CD4-positive, alpha-beta T cell treated with Interferon alpha-2 for 1 hour (primary cell): ENCODE results near the gene PFKP.

Experiments used
- DNase-seq, 2 donors: peaks; one replicate each; pipeline ENCODE4 v3.0.0-alpha.2; 2020 to 2022

The PFKP gene

GRCh38 chr10:3117486-3117885 lies 50.1 kb downstream of the PFKP start:
- DNase-seq: no peak

- no peak for DNase-seq
These were observed 51.3 kb downstream of the PFKP start for GRCh38 chr10:3118641-3119091.

GRCh38 chr10:3119796-3120459 lies 52.6 kb downstream of the PFKP start:
- DNase-seq: no peak

- no peak for DNase-seq
These were observed 54.7 kb downstream of the PFKP start for GRCh38 chr10:3122034-3122433.

GRCh38 chr10:3122486-3123205 lies 55.3 kb downstream of the PFKP start:
- no peak for DNase-seq

- DNase-seq: no peak
These were observed 56.4 kb downstream of the PFKP start for GRCh38 chr10:3123571-3124411.

GRCh38 chr10:3124412-3125175 lies 57.2 kb downstream of the PFKP start:
- no peak for DNase-seq

GRCh38 chr10:3125527-3126170 lies 58.3 kb downstream of the PFKP start:
- DNase-seq: no peak

- no peak for DNase-seq
These were observed 58.9 kb downstream of the PFKP start for GRCh38 chr10:3126249-3126648.

GRCh38 chr10:3126741-3127346 lies 59.5 kb downstream of the PFKP start:
- DNase-seq: no peak

- DNase-seq: no peak
These were observed 60.6 kb downstream of the PFKP start for GRCh38 chr10:3127921-3128320.

- no peak for DNase-seq
These were observed 61.2 kb downstream of the PFKP start for GRCh38 chr10:3128379-3129130.

- no peak for DNase-seq
These were observed 62.4 kb downstream of the PFKP start for GRCh38 chr10:3129581-3130340.

GRCh38 chr10:3131098-3131497 lies 63.8 kb downstream of the PFKP start:
- no peak for DNase-seq

- DNase-seq: no peak
These were observed 65.0 kb downstream of the PFKP start for GRCh38 chr10:3132036-3133025.

GRCh38 chr10:3133948-3134347 lies 66.6 kb downstream of the PFKP start:
- no peak for DNase-seq

GRCh38 chr10:3135006-3135405 lies 67.7 kb downstream of the PFKP start:
- DNase-seq: no peak

- DNase-seq: no peak
These were observed 69.0 kb downstream of the PFKP start for GRCh38 chr10:3136336-3136735.
